ENCODE data around the gene PLXNB3.

The PLXNB3 gene

GRCh38 chrX:153804621-153805020, 40.6 kb downstream of the PLXNB3 start:
- TF ChIP-seq TAF1 (IDR thresholded peaks at IDR 0.05; ENCODE audit: borderline replicate concordance, insufficient read depth, low read length), result no peak
- no peak for TF ChIP-seq FOXP2 (optimal IDR thresholded peaks at IDR 0.05; ENCODE audit: borderline replicate concordance, extremely low read depth, extremely low read length, insufficient read depth)
- no peak for TF ChIP-seq POLR2AphosphoS5 (IDR thresholded peaks at IDR 0.05; ENCODE audit: low read depth, low read length)
- no peak for TF ChIP-seq SIN3A (IDR thresholded peaks at IDR 0.05; ENCODE audit: borderline replicate concordance, insufficient read depth, low read length)
- TF ChIP-seq, protein P1, sequence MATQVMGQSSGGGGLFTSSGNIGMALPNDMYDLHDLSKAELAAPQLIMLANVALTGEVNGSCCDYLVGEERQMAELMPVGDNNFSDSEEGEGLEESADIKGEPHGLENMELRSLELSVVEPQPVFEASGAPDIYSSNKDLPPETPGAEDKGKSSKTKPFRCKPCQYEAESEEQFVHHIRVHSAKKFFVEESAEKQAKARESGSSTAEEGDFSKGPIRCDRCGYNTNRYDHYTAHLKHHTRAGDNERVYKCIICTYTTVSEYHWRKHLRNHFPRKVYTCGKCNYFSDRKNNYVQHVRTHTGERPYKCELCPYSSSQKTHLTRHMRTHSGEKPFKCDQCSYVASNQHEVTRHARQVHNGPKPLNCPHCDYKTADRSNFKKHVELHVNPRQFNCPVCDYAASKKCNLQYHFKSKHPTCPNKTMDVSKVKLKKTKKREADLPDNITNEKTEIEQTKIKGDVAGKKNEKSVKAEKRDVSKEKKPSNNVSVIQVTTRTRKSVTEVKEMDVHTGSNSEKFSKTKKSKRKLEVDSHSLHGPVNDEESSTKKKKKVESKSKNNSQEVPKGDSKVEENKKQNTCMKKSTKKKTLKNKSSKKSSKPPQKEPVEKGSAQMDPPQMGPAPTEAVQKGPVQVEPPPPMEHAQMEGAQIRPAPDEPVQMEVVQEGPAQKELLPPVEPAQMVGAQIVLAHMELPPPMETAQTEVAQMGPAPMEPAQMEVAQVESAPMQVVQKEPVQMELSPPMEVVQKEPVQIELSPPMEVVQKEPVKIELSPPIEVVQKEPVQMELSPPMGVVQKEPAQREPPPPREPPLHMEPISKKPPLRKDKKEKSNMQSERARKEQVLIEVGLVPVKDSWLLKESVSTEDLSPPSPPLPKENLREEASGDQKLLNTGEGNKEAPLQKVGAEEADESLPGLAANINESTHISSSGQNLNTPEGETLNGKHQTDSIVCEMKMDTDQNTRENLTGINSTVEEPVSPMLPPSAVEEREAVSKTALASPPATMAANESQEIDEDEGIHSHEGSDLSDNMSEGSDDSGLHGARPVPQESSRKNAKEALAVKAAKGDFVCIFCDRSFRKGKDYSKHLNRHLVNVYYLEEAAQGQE (IDR thresholded peaks at IDR 0.05; ENCODE audit: insufficient read depth in 1 of 2, low read depth in 2 of 2, low read length in 2 of 2), result no peak

DNA sequence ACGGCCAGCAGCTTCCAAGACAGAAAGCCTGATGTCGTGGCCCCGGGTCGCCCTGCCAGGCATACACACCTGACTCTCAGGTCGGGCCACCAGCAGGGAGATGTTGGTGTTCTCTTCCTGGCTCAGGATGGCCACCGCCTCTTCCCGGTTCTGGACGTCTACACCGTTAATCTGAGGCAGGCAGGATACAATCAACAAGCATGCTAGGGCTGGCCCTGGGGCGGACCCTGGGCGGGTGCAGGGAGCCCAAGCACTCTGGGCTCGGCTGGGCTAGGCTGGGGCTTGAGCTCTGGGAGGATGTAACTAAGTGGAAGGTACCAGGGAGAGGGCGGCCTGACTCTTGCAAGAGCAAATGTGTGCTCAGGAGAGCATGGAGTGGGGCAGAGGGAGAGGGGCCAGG, 41.4 kb downstream of the PLXNB3 start:
- no peak for TF ChIP-seq TAF1 (IDR thresholded peaks at IDR 0.05; ENCODE audit: borderline replicate concordance, insufficient read depth, low read length)

GRCh38 chrX:153806999-153807575, 43.0 kb downstream of the PLXNB3 start:
- TF ChIP-seq, protein P1 (IDR thresholded peaks at IDR 0.05; ENCODE audit: insufficient read depth in 1 of 2, low read depth in 2 of 2, low read length in 2 of 2), result no peak
- TF ChIP-seq POLR2AphosphoS5 (IDR thresholded peaks at IDR 0.05; ENCODE audit: low read depth, low read length) (no peak), FOXP2 (optimal IDR thresholded peaks at IDR 0.05; ENCODE audit: borderline replicate concordance, extremely low read depth, extremely low read length, insufficient read depth) (no peak), TAF1 (IDR thresholded peaks at IDR 0.05; ENCODE audit: borderline replicate concordance, insufficient read depth, low read length) (no peak)

DNA sequence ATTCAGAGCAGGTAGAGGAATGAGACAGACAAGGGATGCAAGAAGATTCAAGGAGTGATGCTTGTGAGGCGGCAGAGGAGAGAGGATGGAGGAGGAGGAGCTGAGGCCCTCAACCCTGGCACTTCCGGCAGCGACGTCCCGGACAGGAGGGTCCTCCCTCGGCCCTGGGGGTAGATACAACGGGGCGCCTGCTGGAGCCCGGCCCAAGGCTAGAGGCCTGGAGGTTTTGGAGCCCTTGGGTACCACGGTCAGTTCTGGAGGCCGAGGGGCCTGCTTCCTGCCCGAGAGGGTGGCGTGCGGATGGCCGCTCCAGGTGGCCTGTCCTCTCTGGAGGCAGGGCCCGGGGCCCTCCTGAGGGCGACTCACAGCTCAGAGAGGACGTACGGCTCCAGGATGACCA, 43.9 kb downstream of the PLXNB3 start:
- no peak for TF ChIP-seq TAF1 (IDR thresholded peaks at IDR 0.05; ENCODE audit: borderline replicate concordance, insufficient read depth, low read length)
- no peak for TF ChIP-seq FOXP2 (optimal IDR thresholded peaks at IDR 0.05; ENCODE audit: borderline replicate concordance, extremely low read depth, extremely low read length, insufficient read depth)
- TF ChIP-seq, protein P1 (IDR thresholded peaks at IDR 0.05; ENCODE audit: insufficient read depth in 1 of 2, low read depth in 2 of 2, low read length in 2 of 2), result no peak
- no peak for TF ChIP-seq SIN3A (IDR thresholded peaks at IDR 0.05; ENCODE audit: borderline replicate concordance, insufficient read depth, low read length)
- TF ChIP-seq POLR2AphosphoS5 (IDR thresholded peaks at IDR 0.05; ENCODE audit: low read depth, low read length), result no peak

- no peak for TF ChIP-seq FOXP2 (optimal IDR thresholded peaks at IDR 0.05; ENCODE audit: borderline replicate concordance, extremely low read depth, extremely low read length, insufficient read depth)
- TF ChIP-seq TAF1 (IDR thresholded peaks at IDR 0.05; ENCODE audit: borderline replicate concordance, insufficient read depth, low read length), result no peak
- TF ChIP-seq SIN3A (IDR thresholded peaks at IDR 0.05; ENCODE audit: borderline replicate concordance, insufficient read depth, low read length), result no peak
- TF ChIP-seq, protein P1 (IDR thresholded peaks at IDR 0.05; ENCODE audit: insufficient read depth in 1 of 2, low read depth in 2 of 2, low read length in 2 of 2), result no peak
- no peak for TF ChIP-seq POLR2AphosphoS5 (IDR thresholded peaks at IDR 0.05; ENCODE audit: low read depth, low read length)
These were observed 48.2 kb downstream of the PLXNB3 start for GRCh38 chrX:153812220-153812619.

All from PFSK-1 (cell line).